DND-41 (cell line): ENCODE data around the gene TTLL8.

ENCODE experiments used
- CTCF ChIP-seq: IDR thresholded peaks from 2 replicates; pipeline ENCODE4 v1.5.1; 2012; ENCODE audit warnings: borderline replicate concordance, low read length, moderate library complexity, mild to moderate bottlenecking; ENCODE audit not compliant: poor library complexity, severe bottlenecking; ENCODE audit errors: extremely low read depth
- EZH2 ChIP-seq: IDR thresholded peaks from 3 replicates; pipeline ENCODE4 v1.6.1; 2012; ENCODE audit warnings: borderline replicate concordance, low read depth, mild to moderate bottlenecking, moderate library complexity, low read length, inconsistent platforms; ENCODE audit not compliant: severe bottlenecking

- no peak for TF ChIP-seq CTCF
- TF ChIP-seq EZH2 = no peak
Observed at GRCh38 chr22:50020606-50021005, 37.5 kb downstream of the TTLL8 start.
